ENCODE data around the gene SESN2. TPM values are rescaled to one million over a fixed set of nuclear protein-coding genes. Genes with fewer than 3 reads are reported as not detected.

The SESN2 gene
- total RNA-seq, 4 donors from 2014 or later = 25.1 to 44.5 (median 30.5) TPM

DNA sequence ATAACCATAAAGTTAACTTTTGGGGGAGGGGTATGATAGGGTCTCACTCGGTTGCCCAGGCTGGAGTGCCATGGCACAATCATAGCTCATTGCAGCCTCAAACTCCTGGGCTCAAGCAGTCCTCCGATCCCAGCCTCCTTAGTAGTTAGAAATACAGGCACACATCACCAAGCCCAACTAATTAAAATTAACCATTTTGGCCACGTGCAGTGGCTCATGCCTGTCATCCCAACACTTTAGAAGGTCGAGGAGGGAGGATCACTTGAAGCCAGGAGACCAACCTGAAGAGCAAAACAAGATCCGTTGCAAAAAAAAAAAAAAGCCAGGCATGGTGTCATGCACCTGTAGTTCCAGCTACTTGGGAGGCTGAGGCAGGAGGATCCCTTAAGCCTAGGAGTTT lies 42.9 kb downstream of the SESN2 start:
- H3K27ac ChIP-seq = no peak overlapping the region
- H3K27me3 ChIP-seq = no peaks in the 10 kb centered on the region
- no peak for TF ChIP-seq EP300 (IDR thresholded peaks at IDR 0.05; ENCODE audit: low read depth)
- no peak for TF ChIP-seq POLR2A (IDR thresholded peaks at IDR 0.05)
- TF ChIP-seq, protein P1, sequence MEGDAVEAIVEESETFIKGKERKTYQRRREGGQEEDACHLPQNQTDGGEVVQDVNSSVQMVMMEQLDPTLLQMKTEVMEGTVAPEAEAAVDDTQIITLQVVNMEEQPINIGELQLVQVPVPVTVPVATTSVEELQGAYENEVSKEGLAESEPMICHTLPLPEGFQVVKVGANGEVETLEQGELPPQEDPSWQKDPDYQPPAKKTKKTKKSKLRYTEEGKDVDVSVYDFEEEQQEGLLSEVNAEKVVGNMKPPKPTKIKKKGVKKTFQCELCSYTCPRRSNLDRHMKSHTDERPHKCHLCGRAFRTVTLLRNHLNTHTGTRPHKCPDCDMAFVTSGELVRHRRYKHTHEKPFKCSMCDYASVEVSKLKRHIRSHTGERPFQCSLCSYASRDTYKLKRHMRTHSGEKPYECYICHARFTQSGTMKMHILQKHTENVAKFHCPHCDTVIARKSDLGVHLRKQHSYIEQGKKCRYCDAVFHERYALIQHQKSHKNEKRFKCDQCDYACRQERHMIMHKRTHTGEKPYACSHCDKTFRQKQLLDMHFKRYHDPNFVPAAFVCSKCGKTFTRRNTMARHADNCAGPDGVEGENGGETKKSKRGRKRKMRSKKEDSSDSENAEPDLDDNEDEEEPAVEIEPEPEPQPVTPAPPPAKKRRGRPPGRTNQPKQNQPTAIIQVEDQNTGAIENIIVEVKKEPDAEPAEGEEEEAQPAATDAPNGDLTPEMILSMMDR (IDR thresholded peaks at IDR 0.05) = no peak
- no peak for TF ChIP-seq POLR2AphosphoS5 (IDR thresholded peaks at IDR 0.05)
- WGBS, 2 donors (ENCODE audit: low coverage in 1 of 2) = 51 to 70% methylated on average over 4 to 5 of the region's 5 CpGs
- no peaks in the 10 kb centered on the region for H3K9me3 ChIP-seq
- in situ Hi-C loops (cut with MboI; ENCODE audit: low pct_ligation_motif_present in 1 of 4, low pct_unique_long_range_greater_than_20kb in 1 of 4, low sequenced_read_pairs in 3 of 4) (no loop called here), intact Hi-C loops (cut with DNase I; ENCODE audit: low total_unique reads) (no loop called here)
- H3K4me3 ChIP-seq = no peak overlapping the region
- no peak for DNase-seq
- no peaks in the 10 kb centered on the region for H3K36me3 ChIP-seq
- peaks cover 0 to 3% (median 1%) of the 10 kb centered on the region in 4 donors for H3K4me1 ChIP-seq

DNA sequence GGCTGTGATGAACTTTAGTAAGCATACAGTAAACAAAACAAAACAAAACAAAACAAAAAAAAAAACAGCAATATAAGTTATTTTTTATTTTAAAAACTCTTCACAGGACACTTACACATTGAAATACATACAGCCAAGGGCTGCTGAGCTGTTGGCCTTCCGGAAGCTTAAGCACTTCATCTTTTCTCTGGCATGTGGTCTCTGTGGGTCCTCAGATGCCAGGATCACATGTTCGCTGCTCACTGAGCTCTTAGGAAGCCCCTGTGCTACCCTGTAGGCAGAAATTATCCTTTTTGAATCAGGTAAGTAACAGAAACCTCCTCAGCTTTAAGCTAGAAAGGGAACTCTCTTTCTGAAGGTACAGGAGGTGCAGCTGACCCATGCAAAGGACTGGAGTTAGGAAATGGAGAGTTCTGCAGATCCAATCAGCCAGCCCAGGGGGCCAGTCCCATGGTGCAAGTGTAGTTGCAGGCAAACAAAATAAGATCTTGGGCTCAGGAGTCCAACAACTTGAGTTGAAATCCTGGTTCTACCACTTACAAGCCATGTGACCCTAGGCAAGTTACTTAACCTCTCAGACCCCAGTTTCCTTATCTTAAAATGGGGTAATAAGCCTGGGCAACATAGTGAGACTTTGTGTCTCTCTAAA lies 47.1 kb downstream of the SESN2 start:
- intact Hi-C loops (cut with DNase I; ENCODE audit: low total_unique reads) = no loop called here
- Histone ChIP-seq H3K27ac (no peak overlapping the region), H3K27me3 (no peaks in the 10 kb centered on the region), H3K9me3 (no peaks in the 10 kb centered on the region), H3K4me3 (no peak overlapping the region), H3K4me1 (no peaks in the 10 kb centered on the region), H3K36me3 (no peaks in the 10 kb centered on the region)
- WGBS, 2 donors (ENCODE audit: low coverage in 1 of 2) = 55 to 82% methylated on average over 2 of the region's 2 CpGs
- TF ChIP-seq POLR2AphosphoS5 (IDR thresholded peaks at IDR 0.05) = no peak
- TF ChIP-seq EP300 (IDR thresholded peaks at IDR 0.05; ENCODE audit: low read depth) = no peak
- TF ChIP-seq, protein P1 (IDR thresholded peaks at IDR 0.05) = no peak
- no peak for TF ChIP-seq POLR2A (IDR thresholded peaks at IDR 0.05)
- DNase-seq = no peak
- in situ Hi-C loops (cut with MboI; ENCODE audit: low pct_ligation_motif_present in 1 of 4, low pct_unique_long_range_greater_than_20kb in 1 of 4, low sequenced_read_pairs in 3 of 4) = no loop called here

DNA sequence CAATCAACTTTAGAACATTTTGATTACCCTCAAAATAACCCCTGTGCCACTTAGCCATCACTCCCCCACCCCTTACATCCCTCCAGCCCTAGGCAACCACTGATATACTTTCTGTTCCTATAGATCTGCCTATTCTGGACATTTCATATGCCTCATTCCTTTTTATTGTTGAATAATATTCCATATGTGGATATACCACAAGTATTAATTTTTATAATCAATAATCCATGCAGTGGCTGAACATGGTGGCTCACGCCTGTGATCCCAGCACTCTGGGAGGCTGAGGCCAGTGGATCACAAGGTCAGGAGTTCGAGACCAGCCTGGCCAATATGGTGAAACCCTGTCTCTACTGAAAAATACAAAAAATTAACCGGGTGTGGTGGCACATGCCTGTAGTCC lies 49.4 kb downstream of the SESN2 start:
- 89% methylated on average over 3 of the region's 3 CpGs; no CpG with 5 or more reads in 1 of the 2 donors for WGBS, 2 donors (ENCODE audit: low coverage in 1 of 2)
- TF ChIP-seq EP300 (IDR thresholded peaks at IDR 0.05; ENCODE audit: low read depth) (no peak), POLR2A (IDR thresholded peaks at IDR 0.05) (no peak), POLR2AphosphoS5 (IDR thresholded peaks at IDR 0.05) (no peak)
- TF ChIP-seq, protein P1 (IDR thresholded peaks at IDR 0.05) = no peak

DNA sequence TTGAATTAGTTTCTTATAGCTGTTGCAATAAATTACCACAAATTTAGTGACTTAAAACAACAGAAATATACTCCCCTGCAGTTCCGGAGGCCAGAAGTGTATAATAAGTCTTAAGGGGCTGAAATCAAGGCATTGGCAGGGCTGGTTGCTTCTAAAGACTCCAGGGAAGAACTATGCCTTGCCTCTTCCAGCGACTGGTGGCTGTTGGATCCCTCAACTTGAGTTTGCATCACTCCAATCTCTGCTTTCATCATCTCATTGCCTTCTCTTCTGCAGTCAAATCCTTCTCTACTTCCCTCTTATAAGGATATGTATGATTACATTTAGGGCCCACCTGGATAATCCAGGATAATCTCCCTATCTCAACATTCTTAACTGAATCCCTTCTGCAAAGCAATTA lies 50.4 kb downstream of the SESN2 start:
- Histone ChIP-seq H3K27me3 (no peaks in the 10 kb centered on the region), H3K4me1 (no peaks in the 10 kb centered on the region), H3K9me3 (no peaks in the 10 kb centered on the region), H3K27ac (no peak overlapping the region), H3K4me3 (no peak overlapping the region), H3K36me3 (no peaks in the 10 kb centered on the region)
- no peak for TF ChIP-seq POLR2AphosphoS5 (IDR thresholded peaks at IDR 0.05)
- TF ChIP-seq, protein P1 (IDR thresholded peaks at IDR 0.05) = no peak
- no peak for TF ChIP-seq EP300 (IDR thresholded peaks at IDR 0.05; ENCODE audit: low read depth)
- TF ChIP-seq POLR2A (IDR thresholded peaks at IDR 0.05) = no peak
- in situ Hi-C loops (cut with MboI; ENCODE audit: low pct_ligation_motif_present in 1 of 4, low pct_unique_long_range_greater_than_20kb in 1 of 4, low sequenced_read_pairs in 3 of 4) (no loop called here), intact Hi-C loops (cut with DNase I; ENCODE audit: low total_unique reads) (no loop called here)
- DNase-seq = no peak
- WGBS, 2 donors (ENCODE audit: low coverage in 1 of 2) = 86 to 96% methylated on average over 2 of the region's 2 CpGs

More for the DNA sequence above, 49.4 kb downstream of the SESN2 start:
- H3K27ac ChIP-seq = no peak overlapping the region
- intact Hi-C loops (cut with DNase I; ENCODE audit: low total_unique reads) = no loop called here
- H3K9me3 ChIP-seq = no peaks in the 10 kb centered on the region
- in situ Hi-C loops (cut with MboI; ENCODE audit: low pct_ligation_motif_present in 1 of 4, low pct_unique_long_range_greater_than_20kb in 1 of 4, low sequenced_read_pairs in 3 of 4) = no loop called here
- DNase-seq = no peak
- no peaks in the 10 kb centered on the region for H3K27me3 ChIP-seq
- no peak overlapping the region for H3K4me3 ChIP-seq
- no peaks in the 10 kb centered on the region for H3K4me1 ChIP-seq
- no peaks in the 10 kb centered on the region for H3K36me3 ChIP-seq
